HG03108 (cell line): ENCODE data around the gene ZNF79.

Source experiments
- ATAC-seq: cut with Tn5 transposase; IDR thresholded peaks from one replicate; pipeline ENCODE4 v1.9.1; 2021; ENCODE audit warnings: moderate library complexity; ENCODE audit not compliant: unreplicated experiment

The ZNF79 gene

DNA sequence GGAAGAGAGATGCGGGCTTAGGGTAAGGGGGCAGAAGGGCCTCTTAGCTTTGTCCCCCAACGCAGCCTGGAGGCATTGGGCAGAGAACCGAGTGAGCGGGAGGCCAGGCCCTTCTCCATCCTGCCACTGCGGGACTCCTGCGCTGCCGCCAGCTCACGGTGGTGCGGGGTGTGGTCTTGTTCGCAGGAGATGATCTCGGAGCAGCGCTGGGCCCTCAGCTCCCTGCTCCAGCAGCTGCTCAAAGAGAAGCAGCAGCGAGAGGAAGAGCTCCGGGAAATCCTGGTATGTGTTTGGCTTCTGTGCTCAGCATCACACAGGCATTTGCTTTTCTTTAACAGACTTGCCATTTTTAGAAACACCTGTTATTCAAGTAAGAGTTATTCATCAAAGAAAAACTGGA is 68.4 kb downstream of the ZNF79 start:
- no peak for ATAC-seq

DNA sequence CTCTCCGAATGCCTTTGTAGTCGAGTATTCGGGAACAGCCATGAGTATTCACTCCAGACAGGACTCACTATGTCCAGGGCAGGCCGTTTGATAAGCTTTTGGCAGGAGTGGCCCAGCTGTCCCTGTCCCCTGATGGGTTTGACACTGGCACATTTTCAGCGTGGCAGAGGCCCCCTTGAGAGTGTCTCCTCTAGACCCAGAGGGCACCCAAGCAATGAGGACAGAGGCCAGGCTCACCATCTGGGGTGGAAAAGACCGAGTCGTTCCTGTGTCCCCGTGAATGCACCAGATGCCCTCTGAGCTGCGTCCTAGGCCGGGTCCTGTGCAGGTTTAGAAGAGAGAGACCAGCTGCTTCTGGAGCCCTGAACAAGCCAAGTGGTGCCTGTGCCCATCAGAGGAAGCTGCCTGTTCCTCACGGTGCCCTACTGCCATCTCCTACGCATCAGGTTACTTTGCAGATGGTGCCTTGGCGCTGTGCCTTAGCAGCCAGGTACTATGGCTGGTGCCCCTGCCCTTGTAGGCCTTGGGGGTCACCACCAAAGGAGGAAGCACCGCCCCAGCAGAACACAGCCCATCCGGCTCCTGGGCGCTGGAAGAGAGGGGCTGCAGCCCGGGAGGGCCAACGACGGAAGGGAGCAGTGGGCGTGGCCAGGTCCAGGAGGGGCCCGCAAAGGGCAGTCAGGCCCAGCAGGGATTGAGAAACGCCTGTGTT is 69.6 kb downstream of the ZNF79 start:
- no peak for ATAC-seq

DNA sequence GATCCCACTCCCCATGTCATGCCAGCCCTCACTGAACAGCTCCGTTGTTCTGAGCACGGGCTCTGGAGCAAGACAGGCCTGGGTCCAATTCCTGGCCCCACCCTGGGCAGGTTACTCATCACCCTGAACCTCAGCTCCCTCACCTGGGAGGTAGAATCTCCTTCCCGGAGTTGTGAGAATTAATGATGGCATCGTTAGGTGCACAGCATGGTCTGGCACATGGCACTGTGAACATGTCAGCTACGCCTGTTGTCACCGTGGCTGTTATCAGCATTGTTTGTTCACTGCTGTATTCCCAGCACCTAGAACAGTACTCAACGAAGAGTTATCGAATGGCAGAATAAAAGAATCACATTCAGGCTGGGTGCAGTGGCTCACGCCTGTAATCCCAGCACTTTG is 70.1 kb downstream of the ZNF79 start:
- no peak for ATAC-seq
